WI38 (cell line): ENCODE measurements around the gene GNAT3.

Experiments used
- H3K4me3 ChIP-seq: 2 replicates; pipeline ENCODE4 v1.5.1; 2011; ENCODE audit warnings: low read depth, mild to moderate bottlenecking, control low read depth, low read length
- TF ChIP-seq, protein P1 (sequence below): IDR thresholded peaks from 2 replicates; pipeline ENCODE4 v1.5.1; 2012; ENCODE audit warnings: low read depth, mild to moderate bottlenecking, control low read depth, low read length

The GNAT3 gene

DNA sequence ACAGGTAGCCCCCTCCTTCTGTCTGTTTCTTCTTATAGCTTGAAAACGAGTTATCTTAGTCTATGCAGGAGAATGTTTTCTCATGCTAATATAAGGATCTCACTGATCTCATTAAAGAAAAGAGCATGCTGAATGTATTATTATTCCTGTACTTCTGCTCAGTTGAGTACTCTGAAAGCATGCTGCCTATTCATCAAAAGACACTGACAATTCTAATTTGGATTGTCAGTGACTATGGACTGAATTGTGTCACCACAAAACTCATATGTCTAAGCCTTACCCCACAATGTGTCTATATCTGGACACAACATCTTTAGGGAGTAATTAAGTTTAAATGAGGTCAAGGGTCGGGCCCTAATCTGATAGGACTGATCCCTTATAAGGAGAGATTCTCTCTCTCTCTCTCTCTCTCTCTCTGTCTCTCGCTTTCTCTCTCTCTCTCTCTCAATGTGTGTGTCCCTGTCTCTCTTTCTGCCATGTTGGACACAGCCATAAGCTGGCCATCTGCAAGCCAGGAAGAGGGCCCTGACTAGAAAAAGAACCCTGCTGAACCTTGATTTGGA is 98.4 kb downstream of the GNAT3 start:
- TF ChIP-seq, protein P1, sequence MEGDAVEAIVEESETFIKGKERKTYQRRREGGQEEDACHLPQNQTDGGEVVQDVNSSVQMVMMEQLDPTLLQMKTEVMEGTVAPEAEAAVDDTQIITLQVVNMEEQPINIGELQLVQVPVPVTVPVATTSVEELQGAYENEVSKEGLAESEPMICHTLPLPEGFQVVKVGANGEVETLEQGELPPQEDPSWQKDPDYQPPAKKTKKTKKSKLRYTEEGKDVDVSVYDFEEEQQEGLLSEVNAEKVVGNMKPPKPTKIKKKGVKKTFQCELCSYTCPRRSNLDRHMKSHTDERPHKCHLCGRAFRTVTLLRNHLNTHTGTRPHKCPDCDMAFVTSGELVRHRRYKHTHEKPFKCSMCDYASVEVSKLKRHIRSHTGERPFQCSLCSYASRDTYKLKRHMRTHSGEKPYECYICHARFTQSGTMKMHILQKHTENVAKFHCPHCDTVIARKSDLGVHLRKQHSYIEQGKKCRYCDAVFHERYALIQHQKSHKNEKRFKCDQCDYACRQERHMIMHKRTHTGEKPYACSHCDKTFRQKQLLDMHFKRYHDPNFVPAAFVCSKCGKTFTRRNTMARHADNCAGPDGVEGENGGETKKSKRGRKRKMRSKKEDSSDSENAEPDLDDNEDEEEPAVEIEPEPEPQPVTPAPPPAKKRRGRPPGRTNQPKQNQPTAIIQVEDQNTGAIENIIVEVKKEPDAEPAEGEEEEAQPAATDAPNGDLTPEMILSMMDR, result no peak

DNA sequence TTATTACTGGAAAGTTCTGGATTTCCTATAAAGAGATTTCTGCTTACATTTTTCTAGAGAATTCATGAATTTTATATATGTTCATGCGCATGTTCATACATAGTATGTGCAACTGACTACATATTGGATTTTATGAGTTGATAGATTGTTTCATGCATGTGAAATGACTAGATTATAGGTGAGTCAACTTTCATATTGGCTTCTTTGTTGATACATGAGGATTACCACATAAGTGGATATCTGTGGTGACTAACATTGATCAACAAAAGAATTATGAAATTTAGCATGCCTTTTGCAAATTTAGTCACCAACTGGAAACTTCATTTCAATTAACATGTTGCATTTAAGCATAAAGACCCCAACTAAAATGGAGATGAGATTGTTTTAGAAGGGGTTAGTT is 99.0 kb downstream of the GNAT3 start:
- TF ChIP-seq, protein P1, result no peak
- no peak overlapping the region for H3K4me3 ChIP-seq

More for the DNA sequence above, 98.4 kb downstream of the GNAT3 start:
- no peak overlapping the region for H3K4me3 ChIP-seq

DNA sequence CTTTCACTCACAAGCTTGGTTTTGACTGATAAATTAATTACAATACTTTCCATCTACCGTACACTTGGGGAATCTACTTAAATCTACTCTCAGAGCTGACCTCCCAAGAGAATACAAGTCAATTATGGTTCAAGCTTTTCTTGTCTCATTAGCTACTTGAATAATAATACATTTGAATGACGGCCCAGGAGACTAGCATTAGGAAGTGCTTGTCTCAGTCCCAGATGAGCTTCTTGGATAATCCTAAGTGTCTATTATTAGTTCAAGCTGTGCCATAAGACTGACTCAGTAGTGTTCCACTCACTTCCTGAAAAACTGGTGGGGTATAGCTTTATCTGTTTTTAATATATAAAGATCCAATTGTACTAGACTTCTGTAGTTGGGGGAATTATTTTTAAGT is 100.2 kb downstream of the GNAT3 start:
- no peak overlapping the region for H3K4me3 ChIP-seq
- TF ChIP-seq, protein P1, result no peak

DNA sequence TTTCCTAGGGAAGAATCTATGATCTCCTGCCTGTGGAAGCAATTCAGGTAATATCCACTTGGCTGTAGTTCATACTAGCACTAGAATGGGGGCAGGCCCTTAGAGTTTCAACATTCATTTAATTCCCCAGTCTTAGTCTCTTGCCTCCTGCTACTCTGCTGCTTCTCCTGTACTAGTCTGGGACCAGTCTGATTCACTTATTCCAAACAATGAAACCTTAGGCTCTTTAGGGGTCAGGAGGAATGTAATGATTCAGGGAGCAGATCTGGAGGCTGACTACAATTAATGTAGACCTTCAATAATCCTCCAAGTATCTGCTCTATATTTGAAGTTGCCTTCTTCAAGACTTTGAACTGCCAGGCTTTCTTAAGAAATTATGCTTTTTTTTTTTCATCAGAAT is 101.8 kb downstream of the GNAT3 start:
- H3K4me3 ChIP-seq, result no peak overlapping the region
- TF ChIP-seq, protein P1, result no peak
